GM23248 (cell line): Measurements from ENCODE around the gene AKAP12. TPM values are rescaled to one million over a fixed set of nuclear protein-coding genes. Genes with fewer than 3 reads are reported as not detected.

Experiments used
- DNase-seq: peaks from one replicate; pipeline ENCODE4 v3.0.0-alpha.2; 2015
- H2AFZ ChIP-seq: fragments of 200-600 bp; sonication (generic); 2 replicates; pipeline ENCODE4 v1.6.1; 2016; ENCODE audit warnings: antibody characterized with exemption
- H3F3A ChIP-seq: fragments of 200-600 bp; sonication (generic); 2 replicates; pipeline ENCODE4 v1.6.1; 2016; ENCODE audit warnings: mild to moderate bottlenecking, antibody characterized with exemption, mixed run types; ENCODE audit not compliant: insufficient read depth
- H3K27ac ChIP-seq: fragments of 200-600 bp; sonication (generic); 2 replicates; pipeline ENCODE4 v1.5.1; 2016; ENCODE audit warnings: mild to moderate bottlenecking
- H3K27me3 ChIP-seq: fragments of 200-600 bp; sonication (generic); replicated peaks from 2 replicates; pipeline ENCODE4 v1.6.1; 2016; ENCODE audit warnings: mild to moderate bottlenecking; ENCODE audit not compliant: insufficient read depth
- H3K36me3 ChIP-seq: fragments of 200-600 bp; sonication (generic); 2 replicates; pipeline ENCODE4 v1.6.1; 2016; ENCODE audit warnings: low read depth, mild to moderate bottlenecking
- H3K4me1 ChIP-seq: fragments of 200-600 bp; sonication (generic); 2 replicates; pipeline ENCODE4 v1.6.1; 2016; ENCODE audit warnings: mild to moderate bottlenecking; ENCODE audit not compliant: insufficient read depth
- H3K4me2 ChIP-seq: fragments of 200-600 bp; sonication (generic); one replicate; pipeline ENCODE4 v1.6.1; 2016; ENCODE audit warnings: mild to moderate bottlenecking; ENCODE audit not compliant: unreplicated experiment
- H3K4me3 ChIP-seq: fragments of 200-600 bp; sonication (generic); 2 replicates; pipeline ENCODE4 v1.5.1; 2016; ENCODE audit warnings: mild to moderate bottlenecking
- H3K79me2 ChIP-seq: fragments of 200-600 bp; sonication (generic); 2 replicates; pipeline ENCODE4 v1.6.1; 2016; ENCODE audit warnings: mild to moderate bottlenecking; ENCODE audit not compliant: insufficient read depth
- H3K9ac ChIP-seq: fragments of 200-600 bp; sonication (generic); 2 replicates; pipeline ENCODE4 v1.6.1; 2016; ENCODE audit warnings: mild to moderate bottlenecking
- H3K9me2 ChIP-seq: fragments of 200-600 bp; sonication (generic); 2 replicates; pipeline ENCODE4 v1.6.1; 2016; ENCODE audit warnings: mixed run types, mild to moderate bottlenecking, moderate library complexity; ENCODE audit not compliant: insufficient read depth
- H3K9me3 ChIP-seq: fragments of 200-600 bp; sonication (generic); one replicate; pipeline ENCODE4 v1.6.1; 2017; ENCODE audit warnings: low read depth
- H4K20me1 ChIP-seq: fragments of 200-600 bp; sonication (generic); 2 replicates; pipeline ENCODE4 v1.6.0; 2016; ENCODE audit not compliant: insufficient read depth
- EZH2 ChIP-seq: fragments of 200-600 bp; sonication (generic); IDR thresholded peaks from 2 replicates; pipeline ENCODE4 v1.6.1; 2018; ENCODE audit warnings: antibody characterized with exemption, mild to moderate bottlenecking; ENCODE audit not compliant: insufficient read depth, poor library complexity, severe bottlenecking
- EZH2phosphoT487 ChIP-seq: fragments of 200-600 bp; sonication (generic); IDR thresholded peaks from 2 replicates; pipeline ENCODE4 v1.6.1; 2018; ENCODE audit warnings: antibody characterized with exemption, moderate library complexity, mild to moderate bottlenecking, low read depth; ENCODE audit not compliant: insufficient read depth
- WGBS, 2 experiments: methylation state at CpG; one replicate each; pipeline ENCODE4 v1.1.6; 2015 to 2017; ENCODE audit warnings: low lambda C conversion rate in 2 of 2, low coverage in 1 of 2; ENCODE audit errors: missing lambda C conversion rate in 2 of 2; 5-methylcytosine and 5-hydroxymethylcytosine counted together
- in situ Hi-C: fragments of 300-500 bp; cut with MboI; formaldehyde crosslinking; loops from 2 replicates; pipeline ENCODE4 v1.15.0; 2020
- polyA plus RNA-seq: library from polyadenylated mRNA; unstranded; fragments of >200 nt; fragmentation: Nextera tagmentation; extraction: Ambion mirVana; gene quantifications from 2 replicates; pipeline ENCODE4 v1.2.1, GENCODE V29; 2016
- total RNA-seq: library from RNA; depleted of rRNA; stranded (reverse); fragments of >200 nt; shearing (Covaris generic); gene quantifications from 2 replicates; pipeline ENCODE4 v1.2.3, GENCODE V29; 2014

The AKAP12 gene
- total and polyA plus RNA-seq, 2 experiments from 2014 or later = 15.7 to 24.6 TPM

GRCh38 chr6:151358475-151358874 is 118.7 kb downstream of the AKAP12 start:
- Histone ChIP-seq H3K9me2 (no peaks in the 10 kb centered on the region), H3F3A (peaks cover 10% of the 10 kb centered on the region; the same call in 1 of the 2 replicates), H3K4me1 (peaks cover 7% of the 10 kb centered on the region; the same call in 1 of the 2 replicates), H3K4me2 (no peak overlapping the region), H3K27me3 (no peaks in the 10 kb centered on the region), H3K9ac (no peak overlapping the region), H3K27ac (no peak overlapping the region), H4K20me1 (no peaks in the 10 kb centered on the region), H3K9me3 (no peaks in the 10 kb centered on the region), H3K79me2 (no peaks in the 10 kb centered on the region), H3K36me3 (0 out of 2 replicates have a peak, but pooled peaks cover 8% of the 10 kb centered on the region), H2AFZ (no peak overlapping the region), H3K4me3 (no peak overlapping the region)
- DNase-seq = no peak
- 80 to 87% methylated on average over 3 of the region's 3 CpGs for WGBS, 2 experiments
- in situ Hi-C loops = no loop called here
- no peak for TF ChIP-seq EZH2phosphoT487
- TF ChIP-seq EZH2 = no peak

DNA sequence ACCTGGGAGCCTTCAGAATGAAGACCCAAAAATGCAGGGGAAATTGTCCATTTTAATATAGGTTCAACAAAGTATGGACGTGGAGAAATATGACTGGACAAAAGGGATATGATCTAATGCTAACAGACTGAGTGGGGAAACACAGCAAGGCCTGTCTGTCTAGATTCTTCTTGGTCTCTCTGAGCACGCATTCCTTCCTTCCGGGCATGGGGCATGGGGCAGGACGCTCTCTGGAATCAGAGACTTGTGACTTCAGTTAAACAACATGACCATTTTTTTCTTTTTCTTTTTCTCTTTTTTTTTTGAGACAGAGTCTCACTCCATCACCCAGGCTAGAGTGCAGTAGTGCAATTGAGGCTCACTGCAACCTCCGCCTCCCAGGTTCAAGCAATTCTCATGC is 119.7 kb downstream of the AKAP12 start:
- H3K4me2 ChIP-seq = no peak overlapping the region
- H3K27ac ChIP-seq = no peak overlapping the region
- H4K20me1 ChIP-seq = no peaks in the 10 kb centered on the region
- H3F3A ChIP-seq = peaks cover 10% of the 10 kb centered on the region
- no peak overlapping the region for H2AFZ ChIP-seq
- no peaks in the 10 kb centered on the region for H3K9me2 ChIP-seq
- in situ Hi-C loops = no loop called here
- no peaks in the 10 kb centered on the region for H3K9me3 ChIP-seq
- no peak for DNase-seq
- peaks cover 7% of the 10 kb centered on the region; the same call in 1 of the 2 replicates for H3K4me1 ChIP-seq
- no peaks in the 10 kb centered on the region for H3K79me2 ChIP-seq
- H3K36me3 ChIP-seq = peaks cover 8% of the 10 kb centered on the region; the same call in 1 of the 2 replicates
- no peaks in the 10 kb centered on the region for H3K27me3 ChIP-seq
- no peak overlapping the region for H3K4me3 ChIP-seq
- WGBS, 2 experiments = 94 to 99% methylated on average over 5 of the region's 5 CpGs
- H3K9ac ChIP-seq = no peak overlapping the region
- no peak for TF ChIP-seq EZH2
- TF ChIP-seq EZH2phosphoT487 = no peak

DNA sequence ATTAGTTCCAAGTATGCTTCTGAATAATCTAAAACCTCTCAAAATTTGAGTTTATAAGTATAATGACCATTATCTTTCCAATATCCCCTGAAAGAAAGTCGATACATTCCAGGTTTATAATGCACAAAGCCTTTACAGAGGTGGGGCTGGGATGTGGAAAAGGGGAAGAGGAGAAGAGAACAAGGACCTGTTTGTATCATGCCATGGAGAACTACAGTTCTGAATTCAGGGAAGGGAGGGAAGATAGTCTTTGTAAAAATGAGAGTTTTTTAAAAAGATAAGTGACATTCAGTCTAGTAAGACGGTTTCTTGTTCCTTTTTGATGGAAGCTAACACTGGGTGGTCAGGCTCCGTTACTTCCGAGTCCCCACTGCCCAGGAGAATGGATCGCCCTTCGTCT is 125.5 kb downstream of the AKAP12 start:
- no peaks in the 10 kb centered on the region for H3K27me3 ChIP-seq
- H3K27ac ChIP-seq = no peak overlapping the region
- 97% methylated on average over 6 of the region's 6 CpGs for WGBS, 2 experiments
- no peak overlapping the region for H2AFZ ChIP-seq
- in situ Hi-C loops = no loop called here
- no peak overlapping the region for H3K4me3 ChIP-seq
- peaks cover 12% of the 10 kb centered on the region; the same call in 1 of the 2 replicates for H3K79me2 ChIP-seq
- no peaks in the 10 kb centered on the region for H3K4me1 ChIP-seq
- H3K36me3 ChIP-seq = peaks cover 20% of the 10 kb centered on the region
- H4K20me1 ChIP-seq = no peaks in the 10 kb centered on the region
- DNase-seq = no peak
- H3K9ac ChIP-seq = no peak overlapping the region
- H3K4me2 ChIP-seq = no peak overlapping the region
- no peaks in the 10 kb centered on the region for H3K9me2 ChIP-seq
- no peaks in the 10 kb centered on the region; the same call in 1 of the 2 replicates for H3F3A ChIP-seq
- no peaks in the 10 kb centered on the region for H3K9me3 ChIP-seq
- no peak for TF ChIP-seq EZH2phosphoT487
- TF ChIP-seq EZH2 = no peak

GRCh38 chr6:151370509-151371078 is 130.8 kb downstream of the AKAP12 start:
- H3K79me2 ChIP-seq = peaks cover 64% of the 10 kb centered on the region
- H3K36me3 ChIP-seq = 0 out of 2 replicates have a peak, but pooled peaks cover under 1% of the 10 kb centered on the region
- TF ChIP-seq EZH2phosphoT487 (no peak), EZH2 (no peak)
- in situ Hi-C loops = no loop called here
- peaks cover 7% of the 10 kb centered on the region for H3F3A ChIP-seq
- no peaks in the 10 kb centered on the region for H3K9me3 ChIP-seq
- H3K4me2 ChIP-seq = no peak overlapping the region
- no peaks in the 10 kb centered on the region for H4K20me1 ChIP-seq
- no peak overlapping the region for H3K4me3 ChIP-seq
- no peaks in the 10 kb centered on the region for H3K27me3 ChIP-seq
- no peak overlapping the region for H3K27ac ChIP-seq
- no peak overlapping the region for H3K9ac ChIP-seq
- H3K4me1 ChIP-seq = no peaks in the 10 kb centered on the region; the same call in 1 of the 2 replicates
- peak; percentile 51 for DNase-seq
- H2AFZ ChIP-seq = no peak overlapping the region
- no peaks in the 10 kb centered on the region for H3K9me2 ChIP-seq
- WGBS, 2 experiments = 81 to 84% methylated on average over 6 of the region's 6 CpGs

- Histone ChIP-seq H3K27ac (no peak overlapping the region), H3K79me2 (peaks cover 79% of the 10 kb centered on the region), H3K4me1 (no peaks in the 10 kb centered on the region; the same call in 1 of the 2 replicates), H4K20me1 (no peaks in the 10 kb centered on the region), H3K9me2 (no peaks in the 10 kb centered on the region), H3K36me3 (no peaks in the 10 kb centered on the region), H3K9ac (no peak overlapping the region), H3K4me2 (no peak overlapping the region), H3K4me3 (no peak overlapping the region), H3F3A (peaks cover 7% of the 10 kb centered on the region), H3K27me3 (no peaks in the 10 kb centered on the region), H3K9me3 (no peaks in the 10 kb centered on the region), H2AFZ (no peak overlapping the region)
- TF ChIP-seq EZH2phosphoT487 = no peak
- no peak for TF ChIP-seq EZH2
- in situ Hi-C loops = no loop called here
- WGBS, 2 experiments = 97 to 98% methylated on average over 5 of the region's 5 CpGs
- no peak for DNase-seq
Observed at GRCh38 chr6:151372164-151372563, 132.4 kb downstream of the AKAP12 start.
